ENCODE data around the gene TNFRSF21. TPM values are rescaled to one million over a fixed set of nuclear protein-coding genes. Genes with fewer than 3 reads are reported as not detected.

TNFRSF21 gene
- 17.1 to 19.9 TPM (median 19.0 TPM) in 5 replicates for total RNA-seq (2022; extraction: Qiagen RNA extraction; ENCODE audit: low read depth)

GRCh38 chr6:47309291-47310130, at the start of gene TNFRSF21:
Gene TNFRSF21, minus strand, starts transcription at chr6:47309905. Its CDS starts 394 bp downstream, at chr6:47309511.

Other genes with a start within 250 kb of the TNFRSF21 start
- gene CD2AP, start 167.9 kb upstream of the TNFRSF21 start, total RNA-seq (2022; extraction: Qiagen RNA extraction; ENCODE audit: low read depth), result 9.2 to 17.0 TPM (median 14.6 TPM) in 5 replicates